Right atrium auricular region (tissue), 2 donors: Measurements from ENCODE around the gene COMMD7. TPM values are rescaled to one million over a fixed set of nuclear protein-coding genes. Genes with fewer than 3 reads are reported as not detected.
A peak's percentile ranks its signal among the peaks of the same experiment; 100 is the strongest.
"Not testable (repeated sequence)": the region's sequence is repeated elsewhere in the genome, so short reads cannot be mapped to it uniquely, and the experiment has no call there.

Experiments used
- DNase-seq: peaks from one replicate; pipeline ENCODE4 v3.0.0-alpha.2; 2019; ENCODE audit warnings: low spot score
- H3K27ac ChIP-seq, 2 donors: fragments of 200-600 bp; sonication (generic); 1 replicate in 1 of 2; 2 replicates in 1 of 2; pipeline ENCODE4 v1.5.1; 2016 to 2019
- H3K27me3 ChIP-seq, 2 donors: fragments of 200-600 bp; sonication (generic); one replicate each; pipeline versions ENCODE4 v1.5.1 to v1.6.0; 2017 to 2019
- H3K36me3 ChIP-seq: fragments of 200-600 bp; sonication (generic); one replicate; pipeline ENCODE4 v1.5.1; 2016
- H3K4me1 ChIP-seq, 2 donors: fragments of 200-600 bp; sonication (generic); one replicate each; pipeline versions ENCODE4 v1.5.1 to v1.6.0; 2017 to 2019
- H3K4me3 ChIP-seq, 2 donors: fragments of 200-600 bp; sonication (generic); 1 replicate in 1 of 2; 2 replicates in 1 of 2; pipeline ENCODE4 v1.5.1; 2017 to 2019; ENCODE audit warnings: mild to moderate bottlenecking in 1 of 2, moderate library complexity in 1 of 2
- H3K9me3 ChIP-seq, 2 donors: fragments of 200-600 bp; sonication (generic); one replicate each; pipeline ENCODE4 v1.5.1; 2019
- total RNA-seq, 2 donors: library from RNA; depleted of rRNA; stranded (reverse); fragments of >200 nt; gene quantifications; one replicate each; pipeline ENCODE4 v1.1.0, GENCODE V29; 2016
- TF ChIP-seq, protein P1 (sequence below), 2 donors: fragments of 200-600 bp; sonication (generic); IDR thresholded peaks; one replicate each; pipeline ENCODE4 v1.5.1; 2019; ENCODE audit warnings: antibody characterized with exemption in 2 of 2

Gene COMMD7
- total RNA-seq, 2 donors from 2014 or later = 22.2 to 29.3 TPM

DNA sequence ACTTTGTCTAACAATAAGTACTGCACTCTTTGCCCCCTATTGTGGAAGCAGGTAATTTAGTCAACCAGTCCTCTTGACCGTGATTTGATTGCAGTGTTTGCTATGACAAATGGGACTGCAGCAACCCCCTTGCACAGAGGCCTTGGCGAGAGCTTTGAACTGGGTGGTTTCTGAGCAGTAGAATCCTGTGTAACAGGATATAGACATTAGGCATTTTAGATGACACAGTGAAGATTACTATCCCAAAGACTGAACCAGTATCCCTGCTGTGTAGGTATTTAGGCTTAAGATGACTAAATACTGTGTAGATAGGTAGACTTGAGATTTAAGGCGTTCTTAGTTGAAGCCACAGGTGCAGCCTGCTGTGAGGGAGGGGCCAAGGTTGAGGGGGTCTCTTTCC is 28.8 kb upstream of the COMMD7 start:
- H3K27me3 ChIP-seq = no peaks in the 10 kb centered on the region
- H3K4me1 ChIP-seq = no peaks in the 10 kb centered on the region
- DNase-seq = no peak
- no peak overlapping the region for H3K27ac ChIP-seq
- no peaks in the 10 kb centered on the region for H3K9me3 ChIP-seq
- TF ChIP-seq, protein P1, sequence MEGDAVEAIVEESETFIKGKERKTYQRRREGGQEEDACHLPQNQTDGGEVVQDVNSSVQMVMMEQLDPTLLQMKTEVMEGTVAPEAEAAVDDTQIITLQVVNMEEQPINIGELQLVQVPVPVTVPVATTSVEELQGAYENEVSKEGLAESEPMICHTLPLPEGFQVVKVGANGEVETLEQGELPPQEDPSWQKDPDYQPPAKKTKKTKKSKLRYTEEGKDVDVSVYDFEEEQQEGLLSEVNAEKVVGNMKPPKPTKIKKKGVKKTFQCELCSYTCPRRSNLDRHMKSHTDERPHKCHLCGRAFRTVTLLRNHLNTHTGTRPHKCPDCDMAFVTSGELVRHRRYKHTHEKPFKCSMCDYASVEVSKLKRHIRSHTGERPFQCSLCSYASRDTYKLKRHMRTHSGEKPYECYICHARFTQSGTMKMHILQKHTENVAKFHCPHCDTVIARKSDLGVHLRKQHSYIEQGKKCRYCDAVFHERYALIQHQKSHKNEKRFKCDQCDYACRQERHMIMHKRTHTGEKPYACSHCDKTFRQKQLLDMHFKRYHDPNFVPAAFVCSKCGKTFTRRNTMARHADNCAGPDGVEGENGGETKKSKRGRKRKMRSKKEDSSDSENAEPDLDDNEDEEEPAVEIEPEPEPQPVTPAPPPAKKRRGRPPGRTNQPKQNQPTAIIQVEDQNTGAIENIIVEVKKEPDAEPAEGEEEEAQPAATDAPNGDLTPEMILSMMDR (IDR thresholded peaks at IDR 0.05) = no peak
- H3K4me3 ChIP-seq = no peak overlapping the region
- H3K36me3 ChIP-seq = no peaks in the 10 kb centered on the region

- no peak for DNase-seq
- no peaks in the 10 kb centered on the region for H3K36me3 ChIP-seq
- H3K9me3 ChIP-seq = no peaks in the 10 kb centered on the region
- TF ChIP-seq, protein P1 (IDR thresholded peaks at IDR 0.05) = no peak
- H3K4me3 ChIP-seq = no peak overlapping the region
- no peak overlapping the region for H3K27ac ChIP-seq
- H3K4me1 ChIP-seq = peaks cover 0 to 11% of the 10 kb centered on the region in 2 donors
- H3K27me3 ChIP-seq = no peaks in the 10 kb centered on the region
Measured at GRCh38 chr20:32767418-32768198, 24.3 kb upstream of the COMMD7 start.

DNA sequence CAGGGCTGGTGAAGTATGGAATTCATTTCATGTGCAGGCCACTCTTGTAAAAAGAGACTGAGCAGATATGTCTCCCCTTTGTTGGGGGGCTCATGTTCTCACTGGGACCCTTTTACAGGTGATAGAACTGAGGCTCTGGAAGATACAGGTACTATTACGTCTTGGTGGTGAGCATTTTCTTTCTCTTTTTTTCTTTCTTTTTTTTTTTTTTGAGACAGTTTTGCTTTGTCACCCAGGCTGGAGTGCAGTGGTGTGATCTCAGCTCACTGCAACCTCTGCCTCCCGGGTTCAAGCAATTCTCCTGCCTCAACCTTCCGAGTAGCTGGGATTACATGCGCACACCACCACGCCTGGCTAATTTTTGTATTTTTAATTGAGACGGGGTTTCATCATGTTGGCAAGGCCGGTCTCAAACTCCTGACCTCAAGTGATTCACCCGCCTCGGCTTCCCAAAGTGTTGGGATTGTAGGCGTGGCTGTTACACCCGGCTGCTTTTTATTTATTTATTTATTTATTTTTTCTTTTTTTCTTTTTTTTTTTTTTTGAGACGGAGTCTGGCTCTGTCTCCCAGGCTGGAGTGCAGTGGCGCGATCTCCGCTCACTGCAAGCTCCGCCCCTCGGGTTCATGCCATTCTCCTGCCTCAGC is 22.1 kb upstream of the COMMD7 start:
- not testable (repeated sequence) for H3K36me3 ChIP-seq, H3K27ac ChIP-seq, H3K9me3 ChIP-seq, DNase-seq, H3K4me3 ChIP-seq, H3K27me3 ChIP-seq
- peaks cover 0 to 18% of the 10 kb centered on the region in 2 donors for H3K4me1 ChIP-seq

DNA sequence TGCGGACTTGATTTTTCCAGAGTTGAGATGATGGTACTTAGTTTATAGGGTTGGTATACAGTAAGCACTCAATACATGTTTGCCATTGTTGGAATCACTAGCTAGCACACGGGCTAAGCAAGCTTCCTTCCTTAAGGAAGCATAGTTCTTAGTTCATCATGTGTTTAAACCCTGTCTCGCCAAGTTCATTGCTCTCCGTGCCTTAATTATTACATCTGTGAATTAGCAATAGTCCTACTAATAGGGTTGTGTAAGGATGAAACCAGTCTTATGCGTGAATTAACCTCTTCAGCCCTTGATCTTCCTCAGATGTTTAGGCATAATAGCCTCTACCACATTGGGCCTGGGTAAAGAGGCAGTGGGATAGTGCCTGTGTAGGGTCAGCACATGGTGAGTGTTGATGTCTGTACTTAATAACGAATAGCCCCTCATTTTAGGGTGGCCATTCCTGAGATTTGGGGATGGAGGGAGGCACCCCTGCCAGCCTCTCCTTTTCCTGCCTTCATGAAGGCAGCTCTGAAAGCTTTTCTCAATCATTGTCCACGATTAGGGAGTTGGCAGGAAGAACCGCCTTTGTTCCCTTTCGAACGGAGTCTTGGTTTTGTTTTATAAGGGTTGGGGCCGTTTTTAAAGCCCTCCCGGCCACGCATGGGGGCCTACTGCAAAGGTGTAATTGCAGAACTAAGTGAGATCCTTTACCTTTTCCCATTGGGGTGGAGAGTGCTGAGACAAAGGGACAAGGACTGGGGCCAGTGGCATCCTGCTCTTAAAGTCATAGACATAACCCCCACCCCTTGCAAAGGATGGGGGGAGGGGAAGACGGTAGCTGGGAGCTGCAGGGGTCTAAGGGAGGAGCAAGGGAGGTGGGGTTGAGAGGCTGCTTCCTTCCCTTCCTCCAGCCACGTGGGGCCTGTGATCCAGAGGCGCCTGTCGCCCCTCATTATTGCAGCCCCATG is 21.0 kb upstream of the COMMD7 start:
- no peaks in the 10 kb centered on the region for H3K36me3 ChIP-seq
- H3K4me1 ChIP-seq = peaks cover 0 to 18% of the 10 kb centered on the region in 2 donors
- H3K4me3 ChIP-seq = no peak overlapping the region
- no peak for DNase-seq
- no peaks in the 10 kb centered on the region for H3K27me3 ChIP-seq
- TF ChIP-seq, protein P1 (IDR thresholded peaks at IDR 0.05) = no peak
- H3K9me3 ChIP-seq = no peaks in the 10 kb centered on the region
- no peak overlapping the region for H3K27ac ChIP-seq

GRCh38 chr20:32763202-32764004 is 20.1 kb upstream of the COMMD7 start:
- Histone ChIP-seq H3K27ac (no peak overlapping the region), H3K36me3 (no peaks in the 10 kb centered on the region), H3K9me3 (no peaks in the 10 kb centered on the region), H3K27me3 (no peaks in the 10 kb centered on the region), H3K4me3 (peak overlapping the region; percentile 70 to 78), H3K4me1 (peaks cover 0 to 18% of the 10 kb centered on the region in 2 donors)
- TF ChIP-seq, protein P1 (IDR thresholded peaks at IDR 0.05) = no peak
- no peak for DNase-seq
